Common myeloid progenitor, CD34-positive (primary cell): ENCODE measurements around the gene PARP11. TPM values are rescaled to one million over a fixed set of nuclear protein-coding genes. Genes with fewer than 3 reads are reported as not detected.

Experiments used
- CTCF ChIA-PET: fragments of 350-600 bp; sonication (Branson Sonifier 250); formaldehyde crosslinking; loops from one replicate; lab custom pipeline; 2021; ENCODE audit warnings: antibody characterized with exemption; lab: Charles Lee
- POLR2A ChIA-PET: fragments of 350-600 bp; sonication (Branson Sonifier 250); formaldehyde crosslinking; loops from one replicate; lab custom pipeline; 2021; ENCODE audit warnings: antibody characterized with exemption; lab: Charles Lee
- DNase-seq, 3 donors: peaks; one replicate each; pipeline versions ENCODE4 v3.0.0 to v3.0.0-alpha.2; 2013
- H3K27ac ChIP-seq, 2 experiments: 1 replicate in 1 of 2; 2 replicates in 1 of 2; pipeline ENCODE4 v1.7.0; 2013; ENCODE audit warnings: inconsistent platforms in 2 of 2, low read length in 2 of 2, mild to moderate bottlenecking in 2 of 2, low read depth in 1 of 2, moderate library complexity in 1 of 2; ENCODE audit not compliant: severe bottlenecking in 2 of 2, insufficient read depth in 1 of 2, poor library complexity in 1 of 2
- H3K27me3 ChIP-seq, 5 experiments: replicated peaks in 2 of 5; 1 replicate in 3 of 5; 2 replicates in 2 of 5; pipeline versions ENCODE4 v1.6.1 to v1.7.0; 2013; ENCODE audit warnings: low read length in 4 of 5, mild to moderate bottlenecking in 2 of 5, moderate library complexity in 2 of 5, inconsistent platforms in 1 of 5; ENCODE audit not compliant: insufficient read depth in 5 of 5, control insufficient read depth in 4 of 5
- H3K36me3 ChIP-seq, 4 experiments: 1 replicate in 2 of 4; 2 replicates in 2 of 4; pipeline versions ENCODE4 v1.6.1 to v1.7.0; 2013; ENCODE audit warnings: low read length in 3 of 4, control low read depth in 1 of 4, mild to moderate bottlenecking in 1 of 4; ENCODE audit not compliant: control insufficient read depth in 4 of 4, insufficient read depth in 4 of 4
- H3K4me1 ChIP-seq, 4 experiments: 1 replicate in 3 of 4; 2 replicates in 1 of 4; pipeline versions ENCODE4 v1.6.1 to v1.7.1; 2013; ENCODE audit warnings: low read length in 3 of 4, mild to moderate bottlenecking in 3 of 4, control low read depth in 1 of 4, inconsistent platforms in 1 of 4, moderate library complexity in 1 of 4; ENCODE audit not compliant: control insufficient read depth in 4 of 4, insufficient read depth in 4 of 4; ENCODE audit errors: control extremely low read depth in 1 of 4
- H3K4me3 ChIP-seq, 7 experiments: 1 replicate in 4 of 7; 2 replicates in 3 of 7; pipeline versions ENCODE4 v1.5.1 to v1.7.0; 2013; ENCODE audit warnings: mild to moderate bottlenecking in 7 of 7, low read length in 6 of 7, moderate library complexity in 6 of 7, inconsistent platforms in 2 of 7, low read depth in 2 of 7, control low read depth in 1 of 7; ENCODE audit not compliant: insufficient read depth in 4 of 7, control insufficient read depth in 1 of 7; ENCODE audit errors: extremely low read depth in 1 of 7
- H3K9me3 ChIP-seq, 5 experiments: 1 replicate in 4 of 5; 2 replicates in 1 of 5; pipeline versions ENCODE4 v1.6.1 to v1.7.1; 2013; ENCODE audit warnings: low read length in 4 of 5, mild to moderate bottlenecking in 2 of 5, inconsistent platforms in 1 of 5, low read depth in 1 of 5, moderate library complexity in 1 of 5; ENCODE audit not compliant: control insufficient read depth in 4 of 5, insufficient read depth in 2 of 5; ENCODE audit errors: control extremely low read depth in 1 of 5
- WGBS: methylation state at CpG from one replicate; pipeline ENCODE4 v1.1.5; 2013; ENCODE audit not compliant: insufficient coverage; 5-methylcytosine and 5-hydroxymethylcytosine counted together
- polyA plus RNA-seq: library from polyadenylated mRNA; unstranded; fragments of 120-200 nt; gene quantifications from one replicate; pipeline ENCODE4 v1.2.1, GENCODE V29; 2013

The PARP11 gene, protein sequence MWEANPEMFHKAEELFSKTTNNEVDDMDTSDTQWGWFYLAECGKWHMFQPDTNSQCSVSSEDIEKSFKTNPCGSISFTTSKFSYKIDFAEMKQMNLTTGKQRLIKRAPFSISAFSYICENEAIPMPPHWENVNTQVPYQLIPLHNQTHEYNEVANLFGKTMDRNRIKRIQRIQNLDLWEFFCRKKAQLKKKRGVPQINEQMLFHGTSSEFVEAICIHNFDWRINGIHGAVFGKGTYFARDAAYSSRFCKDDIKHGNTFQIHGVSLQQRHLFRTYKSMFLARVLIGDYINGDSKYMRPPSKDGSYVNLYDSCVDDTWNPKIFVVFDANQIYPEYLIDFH
- 24.7 TPM for polyA plus RNA-seq

DNA sequence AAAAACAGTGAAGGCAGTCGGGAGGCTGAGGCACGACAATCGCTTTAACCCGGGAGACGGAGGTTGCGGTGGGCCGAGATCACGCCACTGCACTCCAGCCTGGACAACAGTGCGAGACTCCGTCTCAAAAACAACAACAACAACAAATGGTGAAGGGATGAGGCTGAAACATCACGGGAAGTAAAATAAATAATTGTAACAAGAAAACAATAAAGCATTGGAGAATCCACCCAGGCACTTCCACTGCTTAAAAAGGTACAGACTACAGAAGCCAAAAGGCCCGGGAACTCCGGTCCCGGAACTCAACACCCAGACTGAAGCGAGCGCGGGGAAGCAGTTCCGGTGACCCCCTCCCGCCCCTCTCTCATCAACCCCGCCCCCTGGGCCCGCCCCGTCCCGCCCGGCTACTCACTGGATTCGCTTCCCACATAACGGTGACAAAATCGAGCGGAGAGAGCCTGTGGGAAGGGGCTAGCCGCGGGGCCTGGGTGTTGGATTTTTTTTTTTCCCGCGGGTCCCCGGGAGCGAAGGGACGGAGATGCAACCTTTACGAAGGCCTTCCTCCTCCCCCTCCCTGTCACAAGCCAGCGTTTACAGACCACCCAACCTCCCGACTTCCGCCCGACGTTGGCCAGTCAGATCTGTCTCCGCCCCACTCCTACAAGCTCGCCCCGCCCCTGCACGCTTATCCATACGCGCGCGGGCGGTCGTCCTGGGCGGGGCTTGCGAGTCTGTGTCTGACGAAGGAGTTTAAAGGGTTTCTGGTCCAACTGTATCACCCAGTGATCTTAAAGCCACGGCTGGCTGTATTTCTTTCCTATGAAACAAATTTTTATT, at the start of gene PARP11:
TSS of gene PARP11 (minus strand) at position 600 of the 837 bp plus-strand sequence. CDS start at position 430, 170 bp downstream.
- peak; percentile 98 to 99 (median 98) for DNase-seq
- WGBS = under 1% methylated on average over 34 of the region's 55 CpGs
- peak within 1 kb of the TSS; percentile 56 to 97 (median 84) for H3K4me3 ChIP-seq

DNA sequence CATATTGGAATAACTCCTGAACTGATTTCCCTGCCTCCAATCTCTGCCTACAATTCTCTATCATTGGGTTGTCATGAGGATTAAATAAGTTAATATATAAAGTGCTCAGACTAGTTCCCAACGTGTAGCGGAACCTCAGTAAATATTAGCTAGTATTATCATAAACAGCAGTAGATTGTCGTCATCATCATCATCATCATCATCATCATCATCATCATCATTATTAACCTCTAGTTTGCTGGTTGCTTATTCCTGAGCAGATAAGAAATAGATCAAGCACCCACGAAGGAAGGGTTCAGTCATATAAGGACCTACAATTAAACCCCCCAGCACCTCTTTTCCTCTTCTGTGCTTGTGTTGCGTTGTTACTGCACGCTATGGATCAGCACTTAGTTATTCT, 48.8 kb upstream of the PARP11 start:
- Histone ChIP-seq H3K27ac (no peak overlapping the region), H3K27me3 (no peaks in the 10 kb centered on the region), H3K4me3 (no peak overlapping the region), H3K9me3 (no peaks in the 10 kb centered on the region), H3K4me1 (peaks cover 3 to 11% (median 5%) of the 10 kb centered on the region in 4 experiments), H3K36me3 (no peaks in the 10 kb centered on the region)
- POLR2A ChIA-PET = no interaction called here
- CTCF ChIA-PET = interaction anchor here (0.8 to 1.6 kb wide), 3 partner anchors 13 to 31 kb away, joined by 3 read pairs; no protein-coding TSS in a partner anchor
- DNase-seq = no peak
- WGBS = 100% methylated on average over 4 of the region's 6 CpGs

More for the DNA sequence above, at the start of gene PARP11:
- H3K27me3 ChIP-seq = no peaks in the 10 kb centered on the region
- peaks cover 26 to 47% (median 35%) of the 10 kb centered on the region in 4 experiments for H3K4me1 ChIP-seq
- ChIA-PET CTCF (interaction anchor here (1.2 to 5.0 kb wide), 3 partner anchors 12 to 115 kb away, joined by 3 to 27 read pairs (median 5); no protein-coding TSS in a partner anchor), POLR2A (interaction anchor here (0.7 kb wide), 1 partner anchor 43 kb away, joined by 3 read pairs; no protein-coding TSS in a partner anchor)
- no peaks in the 10 kb centered on the region for H3K36me3 ChIP-seq
- peaks cover 0 to 3% (median 0%) of the 10 kb centered on the region in 5 experiments for H3K9me3 ChIP-seq
- peak within 1 kb of the TSS; percentile 90 to 93 for H3K27ac ChIP-seq

DNA sequence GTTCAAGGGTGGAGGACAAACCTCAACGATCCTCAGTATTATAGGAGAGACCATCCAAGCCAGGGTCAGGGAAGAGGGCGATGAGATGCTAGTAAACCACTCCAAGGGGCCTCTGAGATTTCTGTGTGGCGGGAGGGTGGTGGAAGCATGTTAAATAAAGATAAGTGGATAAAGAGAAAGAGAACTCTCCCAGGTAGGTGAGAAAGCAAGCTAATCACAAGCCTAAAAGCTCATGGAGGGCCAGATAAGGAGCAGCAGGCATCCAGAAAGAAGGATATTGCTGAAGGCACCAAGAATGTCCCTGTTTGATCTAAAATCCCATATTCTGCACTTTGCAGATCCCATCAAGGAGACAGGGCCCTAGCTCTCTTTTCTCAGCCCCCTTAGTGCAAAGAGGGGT, 48.3 kb upstream of the PARP11 start:
- ChIA-PET POLR2A (no interaction called here), CTCF (interaction anchor here (0.8 to 1.6 kb wide), 3 partner anchors 13 to 30 kb away, joined by 3 read pairs; no protein-coding TSS in a partner anchor)
- WGBS = 78% methylated on average over 3 of the region's 3 CpGs
- Histone ChIP-seq H3K4me1 (peaks cover 3 to 11% (median 5%) of the 10 kb centered on the region in 4 experiments), H3K27ac (no peak overlapping the region), H3K27me3 (no peaks in the 10 kb centered on the region), H3K4me3 (no peak overlapping the region), H3K36me3 (no peaks in the 10 kb centered on the region), H3K9me3 (no peaks in the 10 kb centered on the region)
- DNase-seq = no peak

- ChIA-PET CTCF (interaction anchor here (1.1 kb wide), 1 partner anchor 13 kb away, joined by 3 read pairs; no protein-coding TSS in a partner anchor), POLR2A (no interaction called here)
- Histone ChIP-seq H3K4me1 (peaks cover 3 to 11% (median 5%) of the 10 kb centered on the region in 4 experiments), H3K27me3 (no peaks in the 10 kb centered on the region), H3K9me3 (no peaks in the 10 kb centered on the region), H3K4me3 (no peak overlapping the region), H3K36me3 (no peaks in the 10 kb centered on the region), H3K27ac (no peak overlapping the region)
- WGBS = 100% methylated on average over 7 of the region's 7 CpGs
- DNase-seq = no peak
Observed at GRCh38 chr12:3921151-3921471, 47.9 kb upstream of the PARP11 start.

GRCh38 chr12:3920351-3921150, 47.4 kb upstream of the PARP11 start:
- H3K4me3 ChIP-seq = no peak overlapping the region
- POLR2A ChIA-PET = no interaction called here
- H3K27me3 ChIP-seq = no peaks in the 10 kb centered on the region
- 95% methylated on average over 12 of the region's 22 CpGs for WGBS
- peaks cover 3 to 11% (median 5%) of the 10 kb centered on the region in 4 experiments for H3K4me1 ChIP-seq
- no peak for DNase-seq
- H3K9me3 ChIP-seq = no peaks in the 10 kb centered on the region
- H3K27ac ChIP-seq = no peak overlapping the region
- H3K36me3 ChIP-seq = no peaks in the 10 kb centered on the region
- CTCF ChIA-PET = interaction anchor here (0.6 kb wide), 1 partner anchor 349 kb away, joined by 4 read pairs; no protein-coding TSS in a partner anchor

- H3K27ac ChIP-seq = no peak overlapping the region
- no peak overlapping the region for H3K4me3 ChIP-seq
- peaks cover 0 to 16% (median 1%) of the 10 kb centered on the region in 5 experiments for H3K9me3 ChIP-seq
- ChIA-PET CTCF (no interaction called here), POLR2A (no interaction called here)
- H3K27me3 ChIP-seq = no peaks in the 10 kb centered on the region
- H3K4me1 ChIP-seq = peaks cover 0 to 2% (median under 1%) of the 10 kb centered on the region in 4 experiments
- 97% methylated on average over 5 of the region's 5 CpGs for WGBS
- no peaks in the 10 kb centered on the region for H3K36me3 ChIP-seq
- DNase-seq = no peak
Observed at GRCh38 chr12:3913278-3913677, 40.1 kb upstream of the PARP11 start.
